Measurements from ENCODE around the gene OGFOD2.
"Not testable (repeated sequence)": the region's sequence is repeated elsewhere in the genome, so short reads cannot be mapped to it uniquely, and the experiment has no call there.

Gene OGFOD2

GRCh38 chr12:122934722-122935121, 40.3 kb upstream of the OGFOD2 start:
- DNase-seq (ENCODE audit: low read depth) = peak; percentile 68
- TF ChIP-seq CTCF (IDR thresholded peaks at IDR 0.05; ENCODE audit: insufficient read depth, low read depth, low read length, missing control alignments) = no peak
- no peak overlapping the region for H3K4me3 ChIP-seq (ENCODE audit: low read depth, low read length)

GRCh38 chr12:122935318-122935717, 39.7 kb upstream of the OGFOD2 start:
- DNase-seq (ENCODE audit: low read depth) = no peak
- H3K4me3 ChIP-seq (ENCODE audit: low read depth, low read length) = no peak overlapping the region
- TF ChIP-seq CTCF (IDR thresholded peaks at IDR 0.05; ENCODE audit: insufficient read depth, low read depth, low read length, missing control alignments) = no peak

GRCh38 chr12:122937622-122938091, 37.4 kb upstream of the OGFOD2 start:
- DNase-seq (ENCODE audit: low read depth) = peak; percentile 55
- no peak for TF ChIP-seq CTCF (IDR thresholded peaks at IDR 0.05; ENCODE audit: insufficient read depth, low read depth, low read length, missing control alignments)
- no peak overlapping the region for H3K4me3 ChIP-seq (ENCODE audit: low read depth, low read length)

GRCh38 chr12:122939125-122939524, 35.9 kb upstream of the OGFOD2 start:
- TF ChIP-seq CTCF (IDR thresholded peaks at IDR 0.05; ENCODE audit: insufficient read depth, low read depth, low read length, missing control alignments) = no peak
- no peak overlapping the region for H3K4me3 ChIP-seq (ENCODE audit: low read depth, low read length)
- DNase-seq (ENCODE audit: low read depth) = no peak

GRCh38 chr12:122941351-122941750, 33.7 kb upstream of the OGFOD2 start:
- not testable (repeated sequence) for H3K4me3 ChIP-seq (ENCODE audit: low read depth, low read length); DNase-seq (ENCODE audit: low read depth)

GRCh38 chr12:122942637-122943036, 32.4 kb upstream of the OGFOD2 start:
- no peak overlapping the region for H3K4me3 ChIP-seq (ENCODE audit: low read depth, low read length)
- TF ChIP-seq CTCF (IDR thresholded peaks at IDR 0.05; ENCODE audit: insufficient read depth, low read depth, low read length, missing control alignments) = no peak
- DNase-seq (ENCODE audit: low read depth) = no peak

- TF ChIP-seq CTCF (IDR thresholded peaks at IDR 0.05; ENCODE audit: insufficient read depth, low read depth, low read length, missing control alignments) = no peak
- no peak for DNase-seq (ENCODE audit: low read depth)
- no peak overlapping the region for H3K4me3 ChIP-seq (ENCODE audit: low read depth, low read length)
Observed at GRCh38 chr12:122943196-122943595, 31.8 kb upstream of the OGFOD2 start.

All from GM12865 (cell line).